Neural cell (in vitro differentiated cells): ENCODE data around the gene ACSS1.

Experiments
- CTCF ChIP-seq: fragments of 450-650 bp; IDR thresholded peaks from 2 replicates; pipeline ENCODE4 v1.5.1; 2014; ENCODE audit warnings: antibody characterized with exemption, mild to moderate bottlenecking, moderate library complexity; ENCODE audit not compliant: poor library complexity, severe bottlenecking
- EP300 ChIP-seq: fragments of 450-650 bp; conservative IDR thresholded peaks from 2 replicates; pipeline ENCODE4 v1.6.1; 2014; ENCODE audit warnings: antibody characterized with exemption, mild to moderate bottlenecking, moderate library complexity; ENCODE audit not compliant: poor library complexity, severe bottlenecking
- REST ChIP-seq: IDR thresholded peaks from 2 replicates; pipeline ENCODE4 v1.6.1; 2012; ENCODE audit warnings: borderline replicate concordance

GRCh38 chr20:24971376-24972101 is 86.4 kb downstream of the ACSS1 start:
- TF ChIP-seq EP300 (no peak), CTCF (no peak), REST (no peak)
